Right forelimb (tissue), 1 donor: Measurements from ENCODE around the gene HCRTR1.
"Not testable (repeated sequence)": the region's sequence is repeated elsewhere in the genome, so short reads cannot be mapped to it uniquely, and the experiment has no call there.

Experiments
- DNase-seq: peaks from one replicate; pipeline ENCODE4 v3.0.0-alpha.2; 2018

Gene HCRTR1

DNA sequence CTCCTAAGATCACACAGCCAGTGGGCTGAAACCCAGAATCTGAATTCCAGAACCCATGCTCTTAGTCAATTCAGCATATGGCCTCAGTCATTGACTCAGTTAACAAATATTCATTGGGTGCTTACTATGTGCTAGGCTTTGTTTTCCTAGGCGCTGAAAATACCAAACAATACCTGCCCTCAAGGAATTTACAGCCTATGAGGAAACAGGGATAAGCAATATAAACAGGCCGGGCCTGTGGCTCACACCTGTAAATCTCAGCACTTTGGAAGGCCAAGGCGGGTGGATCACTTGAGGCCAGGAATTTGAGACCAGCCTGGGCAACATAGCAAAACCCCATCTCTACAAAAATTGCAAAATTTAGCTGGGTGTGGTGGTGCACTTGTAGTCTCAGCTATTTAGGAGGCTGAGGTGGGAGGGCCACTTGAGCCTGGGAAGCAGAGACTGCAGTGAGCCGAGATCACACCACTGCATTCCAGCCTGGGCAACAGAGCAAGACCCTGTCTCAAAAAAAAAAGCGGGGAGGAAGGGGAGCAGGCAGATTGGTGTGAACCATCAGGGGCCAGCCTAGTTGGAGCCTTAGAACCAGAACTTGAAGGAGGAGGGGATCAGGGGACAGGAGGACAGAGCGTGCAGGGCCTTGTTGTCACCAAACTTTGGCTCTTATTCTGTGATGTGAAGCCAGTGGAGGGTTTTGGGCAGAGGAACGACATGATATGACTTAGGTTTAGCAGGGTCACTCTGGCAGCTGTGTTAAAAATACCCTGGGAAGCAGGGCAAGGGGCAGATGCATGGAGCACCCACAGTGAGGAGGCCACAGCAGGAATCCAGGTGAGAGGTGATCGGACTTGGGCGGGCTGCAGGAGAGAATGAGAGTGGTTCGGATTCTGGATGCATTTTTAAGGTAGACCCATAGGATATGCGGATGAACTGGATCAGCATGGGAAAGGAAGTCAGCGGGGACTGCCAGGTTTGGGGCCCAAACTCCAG, 35.4 kb upstream of the HCRTR1 start:
- DNase-seq, result no peak

DNA sequence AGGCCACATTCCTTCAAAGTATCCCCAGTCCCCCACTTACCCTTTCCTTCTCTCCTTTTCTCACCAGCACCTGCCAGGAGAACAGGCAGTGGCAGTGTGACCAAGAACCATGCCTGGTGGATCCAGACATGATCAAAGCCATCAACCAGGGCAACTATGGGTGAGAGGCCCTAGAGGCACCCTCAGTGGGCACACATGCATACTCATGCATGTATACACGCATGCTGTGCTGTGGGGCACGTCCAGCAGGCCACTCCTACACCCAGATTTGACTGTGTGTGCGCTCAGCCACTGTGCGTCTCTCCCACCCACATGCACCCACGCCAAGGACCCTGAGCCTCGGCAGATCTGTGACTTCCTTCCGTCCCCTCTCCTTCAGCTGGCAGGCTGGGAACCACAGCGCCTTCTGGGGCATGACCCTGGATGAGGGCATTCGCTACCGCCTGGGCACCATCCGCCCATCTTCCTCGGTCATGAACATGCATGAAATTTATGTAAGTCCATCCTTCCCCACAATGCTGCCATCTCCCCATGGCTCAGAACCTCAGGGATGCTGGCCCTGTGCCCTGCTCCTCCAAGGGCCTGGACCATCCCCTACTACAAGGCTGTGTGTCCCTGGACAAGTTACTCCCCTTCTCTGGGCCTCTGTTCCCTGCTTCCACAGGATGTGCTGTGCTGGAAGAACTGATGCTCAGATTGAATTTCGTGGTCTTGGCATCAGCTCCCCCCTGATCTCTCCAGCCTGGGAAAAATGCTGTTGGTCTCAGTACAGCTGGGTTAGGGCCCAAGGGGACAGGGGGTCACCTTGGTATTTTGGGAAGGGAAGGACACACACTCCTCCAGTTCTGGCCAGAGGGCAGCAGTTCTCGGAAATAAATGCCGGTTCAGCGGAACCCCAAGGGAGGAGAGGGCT, 34.2 kb upstream of the HCRTR1 start:
- no peak for DNase-seq

DNA sequence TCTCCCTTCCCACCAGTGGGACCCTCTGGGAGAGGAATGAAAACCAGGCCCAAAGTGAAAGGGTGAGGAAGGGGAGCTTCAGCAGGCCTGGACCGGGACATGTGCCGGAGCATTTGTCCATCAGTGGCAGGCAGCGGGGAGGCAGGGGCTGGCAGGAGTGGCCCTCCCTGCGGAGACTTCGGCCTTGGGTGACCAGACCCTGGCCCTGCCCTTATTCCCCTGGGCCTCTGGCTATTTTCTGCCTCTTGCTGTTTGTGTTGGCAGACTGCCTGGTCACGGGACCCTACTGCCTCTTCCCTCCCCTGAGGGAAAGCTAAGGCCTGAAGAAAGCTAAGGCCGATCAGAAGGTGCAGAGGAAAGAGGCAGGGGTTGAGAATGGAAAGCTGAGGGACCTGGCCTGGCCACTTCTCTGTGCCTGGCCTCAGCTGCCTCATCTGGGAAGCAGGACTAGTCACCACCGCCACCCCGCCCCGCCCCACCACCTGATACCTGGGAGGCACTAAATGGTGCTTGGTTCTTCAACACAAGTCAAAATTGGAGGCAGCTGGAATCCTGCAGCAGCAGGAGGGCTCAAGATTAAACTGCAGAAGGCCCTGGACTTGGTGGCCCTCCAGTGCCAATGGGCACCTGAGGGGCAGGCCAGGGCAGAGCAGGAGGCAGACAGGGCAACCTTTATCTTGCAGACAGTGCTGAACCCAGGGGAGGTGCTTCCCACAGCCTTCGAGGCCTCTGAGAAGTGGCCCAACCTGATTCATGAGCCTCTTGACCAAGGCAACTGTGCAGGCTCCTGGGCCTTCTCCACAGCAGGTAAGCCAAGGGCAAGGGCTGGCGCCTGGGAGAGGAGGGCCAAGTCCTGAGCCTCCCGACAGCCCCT, 33.3 kb upstream of the HCRTR1 start:
- no peak for DNase-seq

DNA sequence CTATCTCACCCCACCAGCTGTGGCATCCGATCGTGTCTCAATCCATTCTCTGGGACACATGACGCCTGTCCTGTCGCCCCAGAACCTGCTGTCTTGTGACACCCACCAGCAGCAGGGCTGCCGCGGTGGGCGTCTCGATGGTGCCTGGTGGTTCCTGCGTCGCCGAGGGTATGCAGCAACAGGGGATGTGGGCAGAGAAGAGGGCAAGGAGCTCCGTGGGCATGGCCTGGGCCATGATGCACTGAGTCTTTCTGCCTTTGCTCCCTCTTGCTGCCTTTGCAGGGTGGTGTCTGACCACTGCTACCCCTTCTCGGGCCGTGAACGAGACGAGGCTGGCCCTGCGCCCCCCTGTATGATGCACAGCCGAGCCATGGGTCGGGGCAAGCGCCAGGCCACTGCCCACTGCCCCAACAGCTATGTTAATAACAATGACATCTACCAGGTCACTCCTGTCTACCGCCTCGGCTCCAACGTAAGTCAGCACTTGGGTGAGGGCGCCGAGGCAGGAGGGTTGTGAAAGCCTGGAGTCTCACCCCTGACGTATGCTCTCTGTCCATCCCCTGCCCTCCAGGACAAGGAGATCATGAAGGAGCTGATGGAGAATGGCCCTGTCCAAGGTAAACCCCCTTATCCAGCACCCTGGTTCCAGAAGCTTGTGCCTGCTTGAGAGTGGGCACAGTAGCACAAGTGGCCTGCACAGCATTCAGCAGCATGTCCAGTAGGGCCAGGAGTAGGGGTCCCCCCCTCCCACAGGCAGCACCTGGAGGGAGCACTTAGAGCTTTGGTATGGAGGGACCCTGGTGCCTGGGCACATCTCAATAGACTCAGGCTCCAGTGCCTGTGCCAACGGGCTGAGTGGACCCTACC, 32.4 kb upstream of the HCRTR1 start:
- DNase-seq, result no peak

DNA sequence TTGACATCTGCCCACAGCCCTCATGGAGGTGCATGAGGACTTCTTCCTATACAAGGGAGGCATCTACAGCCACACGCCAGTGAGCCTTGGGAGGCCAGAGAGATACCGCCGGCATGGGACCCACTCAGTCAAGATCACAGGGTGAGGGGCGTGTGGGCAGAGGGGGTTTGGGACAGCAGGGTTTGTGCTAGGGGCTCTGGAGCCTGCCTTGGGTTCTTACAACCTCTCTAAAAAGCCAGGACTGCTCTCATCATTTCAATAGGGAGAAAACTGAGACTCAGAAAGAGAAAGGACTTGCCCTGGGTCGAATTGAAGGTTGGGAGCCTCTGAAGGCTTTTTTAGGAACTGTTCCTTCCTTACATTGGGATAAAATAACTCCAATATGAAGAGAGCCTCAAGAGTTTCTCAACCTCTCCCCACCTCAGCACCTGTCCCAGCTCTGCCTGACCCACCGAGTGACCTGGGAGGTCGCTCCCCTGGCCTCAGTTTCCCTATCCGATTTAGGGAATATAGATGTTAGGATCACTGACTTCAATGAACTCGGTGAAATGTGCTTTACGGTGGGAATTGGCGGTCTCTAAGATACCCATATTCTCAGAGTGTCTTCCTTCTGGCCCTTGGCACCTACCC, 31.6 kb upstream of the HCRTR1 start:
- DNase-seq, result no peak

DNA sequence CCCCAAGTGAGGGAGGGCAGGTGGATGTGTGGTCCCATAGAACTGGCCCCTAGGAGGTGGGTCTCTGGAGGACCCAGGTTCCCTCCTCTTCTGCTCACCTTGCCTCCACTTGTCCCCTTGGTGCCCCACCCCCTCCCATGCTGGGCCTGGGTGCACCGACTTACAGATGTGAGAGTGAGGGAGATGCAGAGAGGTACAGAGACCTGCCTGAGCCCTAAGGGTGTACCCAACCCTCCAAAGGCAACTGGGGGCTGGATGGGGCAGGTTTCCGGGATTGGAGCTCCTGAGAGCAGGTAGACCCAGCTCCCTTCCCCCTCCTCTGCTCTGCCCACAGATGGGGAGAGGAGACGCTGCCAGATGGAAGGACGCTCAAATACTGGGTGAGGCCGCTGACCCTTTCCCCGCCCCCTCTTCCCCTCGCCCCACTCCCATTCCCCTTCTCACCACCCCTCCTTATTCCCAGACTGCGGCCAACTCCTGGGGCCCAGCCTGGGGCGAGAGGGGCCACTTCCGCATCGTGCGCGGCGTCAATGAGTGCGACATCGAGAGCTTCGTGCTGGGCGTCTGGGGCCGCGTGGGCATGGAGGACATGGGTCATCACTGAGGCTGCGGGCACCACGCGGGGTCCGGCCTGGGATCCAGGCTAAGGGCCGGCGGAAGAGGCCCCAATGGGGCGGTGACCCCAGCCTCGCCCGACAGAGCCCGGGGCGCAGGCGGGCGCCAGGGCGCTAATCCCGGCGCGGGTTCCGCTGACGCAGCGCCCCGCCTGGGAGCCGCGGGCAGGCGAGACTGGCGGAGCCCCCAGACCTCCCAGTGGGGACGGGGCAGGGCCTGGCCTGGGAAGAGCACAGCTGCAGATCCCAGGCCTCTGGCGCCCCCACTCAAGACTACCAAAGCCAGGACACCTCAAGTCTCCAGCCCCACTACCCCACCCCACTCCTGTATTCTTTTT, 30.8 kb upstream of the HCRTR1 start:
- no peak for DNase-seq

DNA sequence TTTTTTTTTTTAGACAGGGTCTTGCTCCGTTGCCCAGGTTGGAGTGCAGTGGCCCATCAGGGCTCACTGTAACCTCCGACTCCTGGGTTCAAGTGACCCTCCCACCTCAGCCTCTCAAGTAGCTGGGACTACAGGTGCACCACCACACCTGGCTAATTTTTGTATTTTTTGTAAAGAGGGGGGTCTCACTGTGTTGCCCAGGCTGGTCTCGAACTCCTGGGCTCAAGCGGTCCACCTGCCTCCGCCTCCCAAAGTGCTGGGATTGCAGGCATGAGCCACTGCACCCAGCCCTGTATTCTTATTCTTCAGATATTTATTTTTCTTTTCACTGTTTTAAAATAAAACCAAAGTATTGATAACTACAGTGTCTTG, 30.2 kb upstream of the HCRTR1 start:
- DNase-seq, result not testable (repeated sequence)

DNA sequence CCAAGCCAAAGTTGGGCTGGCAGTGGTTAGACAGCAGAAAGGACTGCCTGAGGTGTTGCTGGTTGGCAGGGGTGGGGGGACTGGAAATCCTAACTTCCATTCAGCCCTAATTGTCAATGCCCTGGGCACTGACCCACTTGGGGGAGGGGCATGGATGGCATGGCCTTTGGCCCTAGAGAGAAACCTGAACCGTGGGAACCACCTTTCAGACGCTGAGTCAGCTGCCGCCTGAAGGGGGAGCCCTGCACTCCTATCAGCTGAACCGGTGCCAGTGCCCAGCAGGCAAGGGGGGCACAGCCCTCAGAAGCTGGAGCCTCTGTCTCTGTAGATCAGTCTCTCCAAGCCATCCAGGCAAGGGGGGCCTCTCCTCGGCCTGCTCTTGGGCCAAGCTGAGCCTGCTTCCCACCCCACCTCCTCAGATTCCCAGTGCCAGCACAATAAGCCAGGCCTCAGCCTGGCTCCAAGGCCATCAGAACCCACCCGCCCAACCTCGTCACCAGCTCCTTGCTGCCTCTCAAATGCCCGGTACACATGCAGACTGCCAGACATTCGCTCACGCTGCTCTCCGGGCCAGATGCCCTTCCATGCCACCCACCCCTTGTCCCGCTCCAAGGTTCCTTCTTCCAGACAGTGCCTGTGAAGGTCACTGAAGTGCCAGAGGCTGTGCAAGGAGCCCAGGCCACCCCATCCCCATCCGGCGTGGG, 29.6 kb upstream of the HCRTR1 start:
- no peak for DNase-seq

DNA sequence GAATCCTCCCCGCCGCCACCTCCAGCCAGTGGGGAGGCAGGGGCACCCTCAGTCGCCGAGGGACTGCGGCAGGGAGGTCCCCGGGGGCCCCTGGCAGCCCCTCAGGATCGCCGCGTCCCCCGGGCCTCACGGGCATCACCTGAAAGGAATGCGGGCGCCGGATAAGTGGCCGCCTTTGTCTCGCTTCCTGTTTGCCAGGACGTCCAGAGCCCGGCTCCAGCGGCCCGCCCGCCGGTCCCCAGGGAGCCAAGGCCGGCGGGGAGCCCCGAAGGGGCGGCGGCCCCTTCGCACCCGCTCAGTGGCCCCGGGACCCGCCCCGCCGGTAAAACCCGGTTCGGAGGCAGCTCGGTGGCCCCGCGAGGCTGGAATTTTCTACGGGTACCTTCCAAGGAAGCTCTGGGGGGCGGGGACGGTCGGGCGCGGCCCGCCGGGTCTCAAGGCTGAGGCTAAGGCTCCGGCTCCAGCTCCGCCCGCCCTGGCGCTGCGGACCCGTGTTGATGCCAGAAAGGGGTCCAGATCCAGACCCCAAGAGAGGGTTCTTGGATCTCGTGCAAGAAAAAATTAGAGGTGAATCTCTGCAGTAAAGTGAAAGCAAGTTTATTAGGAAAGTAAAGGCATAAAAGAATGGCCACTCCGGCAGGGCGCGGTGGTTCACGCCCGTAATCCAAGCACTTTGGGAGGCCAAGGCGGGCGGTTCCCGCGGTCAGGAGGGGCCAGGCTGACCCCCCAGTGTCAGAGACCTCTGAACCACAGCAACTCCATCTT, 28.6 kb upstream of the HCRTR1 start:
- no peak for DNase-seq

DNA sequence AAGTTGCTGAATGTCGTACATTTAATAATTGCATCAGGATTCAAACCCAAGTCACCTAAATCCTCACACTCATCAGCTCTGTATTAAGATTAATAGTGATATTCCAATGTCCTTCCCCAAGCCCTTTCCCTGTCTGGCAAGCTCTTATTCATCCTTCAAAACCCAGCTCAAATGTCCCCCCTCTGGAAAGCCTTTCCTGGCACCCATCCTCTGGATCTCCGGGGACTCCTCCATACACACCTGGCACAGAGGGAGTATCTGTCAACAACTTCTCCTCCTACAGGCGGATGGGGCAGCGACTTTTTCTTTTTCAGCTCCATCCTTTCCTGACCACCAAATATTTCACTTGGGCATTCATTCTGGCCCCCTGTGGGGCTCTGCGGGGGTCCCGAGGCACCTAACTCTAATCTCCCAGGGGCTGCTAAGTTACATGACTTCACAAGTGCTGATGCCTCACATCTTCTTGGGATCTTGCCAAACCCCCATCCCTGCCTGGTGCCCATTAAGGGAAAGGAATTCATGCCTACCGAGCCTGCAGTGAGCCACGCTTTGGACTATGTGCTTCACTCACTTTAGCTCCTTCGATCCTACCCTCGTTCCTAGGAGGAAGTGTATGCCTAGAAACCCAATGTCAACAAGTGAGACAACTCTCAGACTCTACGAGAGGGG, 25.9 kb upstream of the HCRTR1 start:
- DNase-seq, result no peak

DNA sequence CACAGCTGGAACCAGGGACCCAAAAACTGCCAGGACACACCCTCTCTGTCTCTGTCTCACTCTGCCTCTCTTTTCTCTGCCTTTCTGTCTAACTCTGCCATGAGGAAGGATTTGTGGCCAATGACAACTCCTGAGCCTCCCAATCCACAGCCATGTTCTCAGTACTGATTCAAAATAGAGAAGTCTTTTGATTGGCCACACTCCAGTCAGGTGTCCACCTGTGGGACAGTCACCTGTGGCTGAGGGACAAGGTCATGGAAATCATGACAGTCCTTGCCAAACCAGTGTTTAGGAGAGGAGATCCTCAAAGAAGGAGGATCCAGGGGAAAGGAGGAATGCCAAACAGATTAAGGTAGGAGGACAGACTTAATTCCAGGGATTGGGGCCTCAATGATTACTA, 25.4 kb upstream of the HCRTR1 start:
- DNase-seq, result no peak

DNA sequence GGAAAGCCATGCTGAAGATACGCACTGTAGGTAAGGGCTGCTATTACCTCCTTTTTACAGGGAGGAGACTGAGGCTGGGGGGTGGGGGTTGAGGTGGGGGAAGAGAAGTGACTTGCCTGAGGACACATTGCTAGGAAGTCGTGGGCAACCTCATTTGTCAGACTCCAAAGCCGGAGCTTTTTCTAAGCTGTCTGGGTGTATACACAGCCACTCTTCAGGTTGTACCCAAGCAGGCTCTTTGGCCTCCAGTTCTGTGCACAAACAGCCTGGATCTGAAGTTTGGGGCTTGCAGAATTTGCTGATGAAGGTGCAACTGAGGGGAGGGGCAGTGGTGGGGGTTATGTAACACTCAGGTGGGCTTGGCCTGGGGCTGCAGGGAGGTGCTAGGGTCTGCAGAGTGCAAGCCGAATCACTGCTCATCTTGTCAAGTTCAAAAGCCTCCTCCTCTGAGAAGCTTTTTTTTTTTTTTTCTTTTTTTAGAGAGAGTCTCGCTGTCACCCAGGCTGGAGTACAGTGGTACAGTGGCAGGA, 24.3 kb upstream of the HCRTR1 start:
- DNase-seq, result no peak

DNA sequence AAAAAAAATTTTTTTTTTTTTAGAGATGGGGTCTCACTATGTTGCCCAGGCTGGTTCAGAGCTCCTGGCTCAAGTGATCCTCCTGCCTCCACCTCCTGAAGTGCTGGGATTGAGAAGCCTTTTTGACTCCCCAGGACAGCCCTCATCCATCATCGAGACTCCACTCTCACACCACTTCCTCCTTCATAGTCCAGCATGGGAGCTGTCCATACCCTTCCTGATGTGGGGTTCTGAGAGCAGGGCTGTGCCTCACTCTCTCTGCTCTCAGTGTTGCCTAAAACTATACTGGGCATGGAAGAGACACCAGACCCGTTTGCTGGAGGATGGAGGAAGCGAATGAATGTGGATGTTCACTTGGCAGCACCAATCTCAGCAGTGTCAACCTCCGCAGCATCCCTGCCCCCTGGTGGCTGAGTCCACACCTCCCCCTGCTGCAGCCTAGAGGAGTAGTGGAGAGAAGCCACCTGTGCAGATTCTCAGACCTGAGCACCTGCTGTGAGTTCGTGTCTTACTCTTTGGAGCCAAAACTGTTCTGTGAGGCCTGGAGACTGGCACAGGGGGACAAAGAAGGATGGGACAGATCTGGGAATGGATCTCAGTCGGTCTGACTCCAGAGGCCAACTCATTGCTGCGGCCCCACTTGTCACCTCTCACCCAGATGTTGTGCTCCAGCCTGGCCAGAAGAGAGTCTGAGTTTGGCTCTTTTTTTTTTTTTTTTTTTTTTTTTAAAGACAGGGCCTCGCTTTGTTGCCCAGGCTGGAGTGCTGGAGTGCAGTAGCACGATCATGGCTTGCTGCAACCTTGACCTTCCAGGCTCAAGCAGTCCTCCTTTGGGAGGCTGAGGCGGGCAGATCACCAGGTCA, 23.5 kb upstream of the HCRTR1 start:
- DNase-seq, result peak; percentile 79

DNA sequence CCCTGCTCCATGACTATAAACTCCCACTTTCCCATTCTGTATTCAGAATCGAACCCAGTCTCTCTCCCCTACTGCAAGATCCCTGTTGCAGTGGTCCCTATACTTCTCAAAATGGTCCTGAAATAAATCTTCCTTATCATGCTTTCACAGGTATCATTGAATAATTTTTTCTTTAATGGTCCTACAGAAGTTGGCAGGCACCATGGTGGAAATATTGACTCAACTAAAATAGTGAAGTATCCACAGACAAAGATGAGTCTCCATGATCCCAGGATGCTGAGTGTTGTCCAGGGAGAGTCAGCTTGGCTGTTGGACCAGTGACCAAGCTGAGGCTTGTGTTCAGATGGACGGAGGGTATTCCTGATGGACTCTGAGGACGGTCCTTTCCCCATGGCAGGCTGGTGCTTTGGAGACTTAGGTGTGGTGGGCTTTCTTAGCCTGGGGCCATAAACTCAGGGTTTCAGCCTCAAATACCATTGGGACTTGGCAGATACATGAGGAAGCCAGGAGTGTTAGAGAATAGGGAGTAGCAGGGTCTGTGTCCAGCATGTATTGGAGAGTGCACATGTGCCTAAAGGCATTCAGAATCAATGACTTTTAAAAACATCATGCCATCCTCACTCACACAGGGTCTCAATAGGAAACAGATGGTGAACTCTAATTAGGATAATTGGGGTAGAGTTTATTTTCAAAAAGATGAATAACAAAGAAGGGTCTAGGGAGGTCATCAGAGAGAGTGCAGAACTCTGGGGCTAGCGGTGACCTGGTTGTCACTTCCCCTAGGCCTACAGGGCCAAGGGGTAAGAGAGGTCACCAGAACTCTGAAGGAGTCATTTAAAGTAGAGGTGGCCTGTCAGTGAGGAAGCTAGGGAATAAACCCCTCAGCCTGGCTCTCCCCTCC, 21.4 kb upstream of the HCRTR1 start:
- no peak for DNase-seq

DNA sequence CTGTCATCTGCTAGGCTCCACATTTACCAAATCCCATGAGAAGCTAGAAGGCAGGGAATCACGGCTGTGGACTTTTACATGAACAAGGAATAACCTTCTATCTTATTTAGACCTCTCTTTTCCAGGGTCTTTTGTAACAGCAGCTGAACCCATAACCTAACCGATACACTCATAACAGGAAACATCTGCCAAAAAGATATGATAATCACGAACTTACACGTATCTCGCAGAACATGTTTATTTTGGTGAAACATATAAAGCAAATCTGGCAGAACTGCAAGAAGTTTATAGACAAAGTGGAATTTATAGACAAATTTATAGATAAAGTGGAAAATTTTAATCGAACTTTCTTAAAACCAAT, 20.8 kb upstream of the HCRTR1 start:
- DNase-seq, result no peak

DNA sequence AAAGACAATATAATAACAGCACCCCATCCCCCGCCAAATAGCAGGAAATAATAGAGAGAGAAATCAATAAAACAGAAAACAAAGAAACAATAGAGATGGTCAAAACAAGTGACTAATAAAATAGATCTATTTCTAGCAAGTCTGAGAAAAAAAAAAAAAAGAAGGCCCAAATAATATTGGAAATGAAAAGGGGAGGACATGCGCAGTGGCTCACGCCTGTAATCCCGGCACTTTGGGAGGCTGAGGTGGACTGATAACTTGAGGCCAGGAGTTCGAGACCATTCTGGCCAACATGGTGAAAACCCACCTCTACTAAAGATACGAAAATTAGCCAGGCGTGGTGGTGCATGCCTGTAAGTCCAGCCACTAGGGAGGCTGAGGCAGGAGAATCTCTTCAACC, 18.5 kb upstream of the HCRTR1 start:
- DNase-seq, result no peak
